Astrocyte (in vitro differentiated cells and primary cell): Measurements from ENCODE around the gene USP6NL. TPM values are rescaled to one million over a fixed set of nuclear protein-coding genes. Genes with fewer than 3 reads are reported as not detected.

Source experiments
- DNase-seq: peaks from one replicate; pipeline ENCODE4 v3.0.0-alpha.2; 2010; ENCODE audit warnings: low read depth
- FAIRE-seq: peaks from 2 replicates; lab custom pipeline; 2011; peaks lifted over from hg19 to GRCh38; lab: Jason Lieb, UNC
- H2AFZ ChIP-seq: 2 replicates; pipeline ENCODE4 v1.6.0; 2012; ENCODE audit warnings: low read depth, low read length, inconsistent platforms
- H3K27ac ChIP-seq: 2 replicates; pipeline ENCODE4 v1.5.1; 2011; ENCODE audit warnings: low read depth, low read length, inconsistent platforms
- H3K27me3 ChIP-seq: 2 replicates; pipeline ENCODE4 v1.6.0; 2011; ENCODE audit warnings: low read length, inconsistent platforms; ENCODE audit not compliant: insufficient read depth
- H3K36me3 ChIP-seq: 2 replicates; pipeline ENCODE4 v1.5.1; 2011; ENCODE audit warnings: low read length, inconsistent platforms; ENCODE audit not compliant: insufficient read depth
- H3K4me1 ChIP-seq: 2 replicates; pipeline ENCODE4 v1.5.1; 2011; ENCODE audit warnings: low read length, inconsistent platforms; ENCODE audit not compliant: insufficient read depth
- H3K4me2 ChIP-seq: 2 replicates; pipeline ENCODE4 v1.6.0; 2012; ENCODE audit warnings: low read length, inconsistent platforms
- H3K4me3 ChIP-seq: 2 replicates; pipeline ENCODE4 v1.5.1; 2011; ENCODE audit warnings: low read depth, mild to moderate bottlenecking, low read length, inconsistent platforms; ENCODE audit not compliant: insufficient read depth
- H3K79me2 ChIP-seq: 2 replicates; pipeline ENCODE4 v1.6.0; 2012; ENCODE audit warnings: mild to moderate bottlenecking, low read length, inconsistent platforms; ENCODE audit not compliant: insufficient read depth
- H3K9ac ChIP-seq: 2 replicates; pipeline ENCODE4 v1.6.0; 2012; ENCODE audit warnings: mild to moderate bottlenecking, low read length, inconsistent platforms
- H3K9me3 ChIP-seq: 2 replicates; pipeline ENCODE4 v1.5.1; 2012; ENCODE audit warnings: low read depth, mild to moderate bottlenecking, low read length, inconsistent platforms; ENCODE audit not compliant: insufficient read depth
- H4K20me1 ChIP-seq: 2 replicates; pipeline ENCODE4 v1.6.0; 2012; ENCODE audit warnings: low read length, inconsistent platforms; ENCODE audit not compliant: insufficient read depth
- H3K27ac Mint-ChIP-seq: one replicate; pipeline ENCODE4 v1.8.0; 2021; ENCODE audit warnings: mild to moderate bottlenecking, mixed read lengths; ENCODE audit not compliant: unreplicated experiment
- H3K27me3 Mint-ChIP-seq: one replicate; pipeline ENCODE4 v1.8.0; 2021; ENCODE audit warnings: low read depth, mixed read lengths; ENCODE audit not compliant: unreplicated experiment
- H3K36me3 Mint-ChIP-seq: one replicate; pipeline ENCODE4 v1.8.0; 2021; ENCODE audit warnings: low read depth, mixed read lengths; ENCODE audit not compliant: unreplicated experiment
- H3K4me1 Mint-ChIP-seq: one replicate; pipeline ENCODE4 v1.8.0; 2021; ENCODE audit warnings: low read depth, mixed read lengths; ENCODE audit not compliant: unreplicated experiment
- H3K4me3 Mint-ChIP-seq: one replicate; pipeline ENCODE4 v1.8.0; 2021; ENCODE audit warnings: mild to moderate bottlenecking, moderate library complexity, mixed read lengths; ENCODE audit not compliant: unreplicated experiment
- H3K9me3 Mint-ChIP-seq: one replicate; pipeline ENCODE4 v1.8.0; 2021; ENCODE audit warnings: mild to moderate bottlenecking, mixed read lengths; ENCODE audit not compliant: unreplicated experiment
- EZH2 ChIP-seq: IDR thresholded peaks from 2 replicates; pipeline ENCODE4 v1.6.1; 2012; ENCODE audit warnings: mild to moderate bottlenecking, low read length, inconsistent platforms; ENCODE audit not compliant: insufficient read depth
- total RNA-seq: library from RNA; stranded (reverse); gene quantifications from 2 replicates; pipeline ENCODE4 v1.2.1, GENCODE V29; 2021
- TF ChIP-seq, protein P1 (sequence below): IDR thresholded peaks from 2 replicates; pipeline ENCODE4 v1.5.1; 2011; ENCODE audit warnings: low read depth, mild to moderate bottlenecking, inconsistent platforms, low read length, moderate library complexity; ENCODE audit not compliant: insufficient read depth

The USP6NL gene
- total RNA-seq, 1 donor from 2014 or later = 16.6 TPM

DNA sequence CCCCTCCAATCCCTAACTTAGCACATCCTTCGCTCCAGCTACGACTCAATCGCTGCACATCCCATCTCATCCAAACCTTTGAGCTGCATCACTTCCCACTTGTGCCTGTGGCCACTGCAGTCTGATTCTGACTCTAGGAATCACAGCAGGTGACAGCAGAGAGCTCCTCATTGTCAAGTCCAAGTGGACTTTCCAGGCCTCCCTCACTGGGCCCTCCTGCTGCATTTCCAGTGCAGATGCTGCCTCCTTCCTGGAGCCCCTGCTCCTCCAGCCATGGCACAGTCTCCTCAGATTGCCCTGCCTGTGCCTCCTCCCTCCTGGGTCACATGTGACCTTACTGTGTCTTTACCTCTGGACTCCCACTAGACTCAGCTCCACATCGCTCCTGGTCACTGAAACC, 157.3 kb downstream of the USP6NL start:
- FAIRE-seq = no peak
- Histone ChIP-seq H3K9ac (no peak overlapping the region), H3K9me3 (no peaks in the 10 kb centered on the region), H3K4me1 (no peaks in the 10 kb centered on the region), H3K79me2 (no peaks in the 10 kb centered on the region), H3K36me3 (no peaks in the 10 kb centered on the region), H3K4me3 (no peak overlapping the region), H2AFZ (no peak overlapping the region), H3K4me2 (no peak overlapping the region), H4K20me1 (no peaks in the 10 kb centered on the region), H3K27me3 (no peaks in the 10 kb centered on the region), H3K27ac (no peak overlapping the region)
- no peaks in the 10 kb centered on the region for H3K9me3 Mint-ChIP-seq
- peaks cover 8% of the 10 kb centered on the region for H3K27me3 Mint-ChIP-seq
- TF ChIP-seq, protein P1, sequence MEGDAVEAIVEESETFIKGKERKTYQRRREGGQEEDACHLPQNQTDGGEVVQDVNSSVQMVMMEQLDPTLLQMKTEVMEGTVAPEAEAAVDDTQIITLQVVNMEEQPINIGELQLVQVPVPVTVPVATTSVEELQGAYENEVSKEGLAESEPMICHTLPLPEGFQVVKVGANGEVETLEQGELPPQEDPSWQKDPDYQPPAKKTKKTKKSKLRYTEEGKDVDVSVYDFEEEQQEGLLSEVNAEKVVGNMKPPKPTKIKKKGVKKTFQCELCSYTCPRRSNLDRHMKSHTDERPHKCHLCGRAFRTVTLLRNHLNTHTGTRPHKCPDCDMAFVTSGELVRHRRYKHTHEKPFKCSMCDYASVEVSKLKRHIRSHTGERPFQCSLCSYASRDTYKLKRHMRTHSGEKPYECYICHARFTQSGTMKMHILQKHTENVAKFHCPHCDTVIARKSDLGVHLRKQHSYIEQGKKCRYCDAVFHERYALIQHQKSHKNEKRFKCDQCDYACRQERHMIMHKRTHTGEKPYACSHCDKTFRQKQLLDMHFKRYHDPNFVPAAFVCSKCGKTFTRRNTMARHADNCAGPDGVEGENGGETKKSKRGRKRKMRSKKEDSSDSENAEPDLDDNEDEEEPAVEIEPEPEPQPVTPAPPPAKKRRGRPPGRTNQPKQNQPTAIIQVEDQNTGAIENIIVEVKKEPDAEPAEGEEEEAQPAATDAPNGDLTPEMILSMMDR = no peak
- TF ChIP-seq EZH2 = no peak
- H3K4me3 Mint-ChIP-seq = no peak overlapping the region
- no peak overlapping the region for H3K27ac Mint-ChIP-seq
- no peak for DNase-seq
- H3K36me3 Mint-ChIP-seq = peaks cover 6% of the 10 kb centered on the region
- H3K4me1 Mint-ChIP-seq = no peaks in the 10 kb centered on the region

DNA sequence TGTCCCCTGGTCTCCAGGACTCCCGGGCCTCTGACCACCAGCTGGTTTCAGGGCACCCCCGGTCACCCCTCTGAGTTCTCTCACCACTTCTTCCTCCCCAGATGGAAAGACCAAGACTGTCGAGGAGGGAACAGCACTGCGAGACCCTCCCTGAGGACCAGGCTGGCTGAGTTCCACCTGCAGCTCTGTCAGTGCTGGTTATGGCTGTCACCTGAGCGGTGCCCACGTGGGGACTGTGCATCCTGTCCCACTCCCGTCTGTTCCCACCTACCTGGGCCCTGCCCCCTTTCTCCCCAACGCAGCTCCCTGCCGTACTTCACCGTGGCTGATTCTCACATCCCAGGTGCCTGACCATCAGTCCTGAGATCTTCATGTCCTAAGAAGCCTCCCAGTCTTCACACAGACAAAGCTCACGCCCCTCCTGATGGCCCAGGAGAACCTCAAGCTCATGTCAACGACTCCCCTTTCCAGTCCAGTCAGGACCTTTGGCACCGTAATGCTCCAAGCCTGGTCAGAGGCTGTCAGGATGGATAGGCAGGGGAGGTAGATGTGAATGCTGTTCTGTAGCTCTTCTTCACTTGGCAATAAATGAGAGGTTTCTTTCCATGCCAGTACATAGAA, 159.7 kb downstream of the USP6NL start:
- Mint-ChIP-seq H3K9me3 (peaks cover 2% of the 10 kb centered on the region), H3K4me1 (no peaks in the 10 kb centered on the region), H3K36me3 (peaks cover 4% of the 10 kb centered on the region), H3K4me3 (no peak overlapping the region), H3K27ac (no peak overlapping the region), H3K27me3 (peaks cover 25% of the 10 kb centered on the region)
- H3K9me3 ChIP-seq = no peaks in the 10 kb centered on the region
- H3K27me3 ChIP-seq = peaks cover 7% of the 10 kb centered on the region
- H3K27ac ChIP-seq = no peak overlapping the region
- H4K20me1 ChIP-seq = no peaks in the 10 kb centered on the region
- no peaks in the 10 kb centered on the region for H3K4me1 ChIP-seq
- no peak overlapping the region for H3K9ac ChIP-seq
- H2AFZ ChIP-seq = no peak overlapping the region
- TF ChIP-seq, protein P1 = no peak
- no peak for TF ChIP-seq EZH2
- H3K79me2 ChIP-seq = no peaks in the 10 kb centered on the region
- H3K36me3 ChIP-seq = no peaks in the 10 kb centered on the region
- no peak for FAIRE-seq
- DNase-seq = no peak
- H3K4me2 ChIP-seq = no peak overlapping the region
- no peak overlapping the region for H3K4me3 ChIP-seq

DNA sequence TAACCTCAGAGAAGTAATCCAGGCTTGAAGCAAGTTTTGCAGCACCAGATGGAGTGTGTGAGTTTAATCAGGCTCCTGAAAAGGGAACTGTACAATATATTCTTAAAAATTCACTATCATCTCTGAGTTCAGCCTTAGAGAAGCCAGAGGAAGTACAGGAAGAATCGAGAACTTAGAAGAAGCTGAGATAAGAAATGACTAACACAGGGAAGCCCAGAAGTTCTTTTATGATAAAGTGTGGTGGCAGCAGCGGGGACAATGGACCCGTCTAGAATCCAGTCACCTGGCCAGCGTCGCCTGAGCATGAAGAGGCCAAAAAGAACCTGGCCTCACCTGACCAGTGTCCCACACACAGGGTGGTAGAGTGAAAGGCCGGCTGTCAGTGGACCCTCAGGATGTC, 161.0 kb downstream of the USP6NL start:
- no peak overlapping the region for H3K4me3 Mint-ChIP-seq
- H3K27me3 Mint-ChIP-seq = peaks cover 33% of the 10 kb centered on the region
- no peak overlapping the region for H3K27ac ChIP-seq
- FAIRE-seq (no peak), DNase-seq (no peak)
- no peaks in the 10 kb centered on the region for H3K4me1 Mint-ChIP-seq
- no peaks in the 10 kb centered on the region for H3K4me1 ChIP-seq
- TF ChIP-seq, protein P1 = no peak
- TF ChIP-seq EZH2 = no peak
- H3K9me3 ChIP-seq = no peaks in the 10 kb centered on the region
- no peak overlapping the region for H3K27ac Mint-ChIP-seq
- H3K4me3 ChIP-seq = no peak overlapping the region
- no peak overlapping the region for H2AFZ ChIP-seq
- no peak overlapping the region for H3K9ac ChIP-seq
- H3K79me2 ChIP-seq = no peaks in the 10 kb centered on the region
- no peaks in the 10 kb centered on the region for H4K20me1 ChIP-seq
- H3K27me3 ChIP-seq = peaks cover 7% of the 10 kb centered on the region
- H3K36me3 ChIP-seq = no peaks in the 10 kb centered on the region
- H3K4me2 ChIP-seq = no peak overlapping the region
- peaks cover 2% of the 10 kb centered on the region for H3K9me3 Mint-ChIP-seq
- peaks cover 4% of the 10 kb centered on the region for H3K36me3 Mint-ChIP-seq
